Large intestine (tissue), 12 donors: ENCODE data around the gene IKBKG. TPM values are rescaled to one million over a fixed set of nuclear protein-coding genes. Genes with fewer than 3 reads are reported as not detected.
"Not testable (repeated sequence)": the region's sequence is repeated elsewhere in the genome, so short reads cannot be mapped to it uniquely, and the experiment has no call there.

Source experiments
- DNase-seq, 2 donors: peaks; one replicate each; pipeline versions ENCODE4 v3.0.0 to v3.0.0-alpha.2; 2013
- H3K27ac ChIP-seq: one replicate; pipeline ENCODE4 v1.5.1; 2013; ENCODE audit warnings: low read length
- H3K27me3 ChIP-seq: 2 replicates; pipeline ENCODE4 v1.6.1; 2013; ENCODE audit warnings: low read length; ENCODE audit not compliant: control insufficient read depth, insufficient read depth
- H3K36me3 ChIP-seq: 2 replicates; pipeline ENCODE4 v1.6.1; 2013; ENCODE audit warnings: low read length; ENCODE audit not compliant: control insufficient read depth, insufficient read depth
- H3K4me1 ChIP-seq: one replicate; pipeline ENCODE4 v1.6.1; 2013; ENCODE audit warnings: low read length; ENCODE audit not compliant: control insufficient read depth, insufficient read depth
- H3K4me3 ChIP-seq: one replicate; pipeline ENCODE4 v1.5.1; 2013; ENCODE audit warnings: low read length
- H3K9me3 ChIP-seq: one replicate; pipeline ENCODE4 v1.6.1; 2013; ENCODE audit warnings: mild to moderate bottlenecking, low read depth, low read length, moderate library complexity; ENCODE audit not compliant: control insufficient read depth
- WGBS: methylation state at CpG from one replicate; pipeline ENCODE4 v1.1.5; 2013; ENCODE audit warnings: low lambda C conversion rate; ENCODE audit not compliant: insufficient coverage; 5-methylcytosine and 5-hydroxymethylcytosine counted together
- long read RNA-seq, 11 donors: transcript quantifications; one replicate each; lab custom pipeline, GENCODE V29; 2026
- polyA plus RNA-seq: library from polyadenylated mRNA; unstranded; fragments of 120-200 nt; gene quantifications from one replicate; pipeline ENCODE4 v1.2.1, GENCODE V29; 2013

The IKBKG gene
- polyA plus RNA-seq, result 16.4 TPM
- long read RNA-seq, donor 1, partial matches to known transcripts, result 0 of 4 reads
- long read RNA-seq, donor 1, other reads (novel, unspliced or antisense), result 0 of 4 reads
- long read RNA-seq, donor 2, transcript IKBKG-206 (10 exons, 2,299 nt), result major isoform, 7 of 8 reads
- long read RNA-seq, donor 2, partial matches to known transcripts, result 0 of 8 reads
- long read RNA-seq, donor 2, other reads (novel, unspliced or antisense), result 0 of 8 reads
- long read RNA-seq, donor 3, transcript IKBKG-206 (10 exons, 2,299 nt), result major isoform, 5 of 5 reads
- long read RNA-seq, donor 3, partial matches to known transcripts, result 0 of 5 reads
- long read RNA-seq, donor 3, other reads (novel, unspliced or antisense), result 0 of 5 reads
- long read RNA-seq, donor 4, result 0 reads
- long read RNA-seq, donor 5, partial matches to known transcripts, result 0 of 2 reads
- long read RNA-seq, donor 5, other reads (novel, unspliced or antisense), result 0 of 2 reads
- long read RNA-seq, donor 6, partial matches to known transcripts, result 0 of 2 reads
- long read RNA-seq, donor 6, other reads (novel, unspliced or antisense), result 0 of 2 reads
- long read RNA-seq, donor 7, partial matches to known transcripts, result 0 of 3 reads
- long read RNA-seq, donor 7, other reads (novel, unspliced or antisense), result 0 of 3 reads
- long read RNA-seq, donor 8, partial matches to known transcripts, result 0 of 3 reads
- long read RNA-seq, donor 8, other reads (novel, unspliced or antisense), result 0 of 3 reads
- long read RNA-seq, donor 9, partial matches to known transcripts, result 0 of 3 reads
- long read RNA-seq, donor 9, other reads (novel, unspliced or antisense), result 0 of 3 reads
- long read RNA-seq, donor 10, partial matches to known transcripts, result 0 of 7 reads
- long read RNA-seq, donor 10, other reads (novel, unspliced or antisense), result 5 of 7 reads
- long read RNA-seq, donor 11, transcript IKBKG-206 (10 exons, 2,299 nt), result major isoform, 9 of 9 reads
- long read RNA-seq, donor 11, partial matches to known transcripts, result 0 of 9 reads
- long read RNA-seq, donor 11, other reads (novel, unspliced or antisense), result 0 of 9 reads

GRCh38 chrX:154547245-154548027 is at the start of gene IKBKG:
Gene IKBKG, plus strand, starts transcription at chrX:154547620. Its CDS starts 4,383 bp downstream, at chrX:154552003.
- Histone ChIP-seq H3K4me3 (peak within 1 kb of the TSS; percentile 85), H3K9me3 (no peaks in the 10 kb centered on the region), H3K27me3 (no peaks in the 10 kb centered on the region), H3K4me1 (no peaks in the 10 kb centered on the region), H3K36me3 (no peaks in the 10 kb centered on the region), H3K27ac (peak within 1 kb of the TSS; percentile 95)
- WGBS, result no CpG with 5 or more reads among the region's 69 CpGs
- DNase-seq, result peak; percentile 88 to 93

DNA sequence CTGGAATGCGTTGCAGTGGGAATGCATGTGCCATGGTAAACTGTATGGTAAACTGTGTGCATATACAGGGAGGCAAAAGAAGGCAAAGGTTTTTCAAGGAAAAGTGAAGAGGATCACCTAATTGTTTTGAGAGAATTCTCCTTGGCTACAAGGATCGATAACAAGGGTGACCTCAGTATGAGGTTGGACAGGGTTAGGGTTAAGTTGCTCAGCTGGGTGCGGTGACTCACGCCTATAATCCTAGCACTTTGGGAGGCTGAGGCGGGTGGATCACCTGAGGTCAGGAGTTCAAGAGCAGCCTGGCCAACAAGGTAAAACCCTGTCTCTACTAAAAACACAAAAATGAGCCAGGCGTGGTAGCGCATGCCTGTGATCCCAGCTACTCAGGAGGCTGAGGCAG is 46.0 kb upstream of the IKBKG start:
- H3K9me3 ChIP-seq, H3K4me3 ChIP-seq, H3K4me1 ChIP-seq, H3K27me3 ChIP-seq, H3K27ac ChIP-seq, DNase-seq: not testable (repeated sequence)
- H3K36me3 ChIP-seq, result peaks cover 11% of the 10 kb centered on the region
- WGBS, result no CpG with 5 or more reads among the region's 7 CpGs

DNA sequence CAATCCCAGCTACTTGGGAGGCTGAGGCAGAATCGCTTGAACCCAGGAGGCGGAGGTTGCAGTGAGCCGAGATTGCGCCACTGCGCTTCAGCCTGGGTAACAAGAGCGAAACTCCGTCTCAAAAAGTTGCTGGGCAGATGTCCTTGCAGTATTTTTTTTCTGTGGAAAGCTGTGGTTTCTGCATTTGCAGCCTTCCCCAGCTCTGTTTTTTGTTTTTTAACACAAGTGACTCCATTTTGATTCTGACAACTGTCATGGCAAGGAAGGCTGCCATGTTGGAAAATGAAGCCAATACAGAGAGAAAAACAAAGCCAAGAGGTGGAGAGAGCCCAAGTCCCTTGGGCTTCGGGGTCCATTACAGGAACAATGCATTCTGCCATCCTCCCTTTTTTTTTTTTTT is 45.3 kb upstream of the IKBKG start:
- H3K4me1 ChIP-seq, result no peaks in the 10 kb centered on the region
- H3K27me3 ChIP-seq, result no peaks in the 10 kb centered on the region
- H3K9me3 ChIP-seq, result no peaks in the 10 kb centered on the region
- WGBS, result no CpG with 5 or more reads among the region's 8 CpGs
- DNase-seq, result no peak
- peaks cover 16% of the 10 kb centered on the region for H3K36me3 ChIP-seq
- no peak overlapping the region for H3K4me3 ChIP-seq
- no peak overlapping the region for H3K27ac ChIP-seq

DNA sequence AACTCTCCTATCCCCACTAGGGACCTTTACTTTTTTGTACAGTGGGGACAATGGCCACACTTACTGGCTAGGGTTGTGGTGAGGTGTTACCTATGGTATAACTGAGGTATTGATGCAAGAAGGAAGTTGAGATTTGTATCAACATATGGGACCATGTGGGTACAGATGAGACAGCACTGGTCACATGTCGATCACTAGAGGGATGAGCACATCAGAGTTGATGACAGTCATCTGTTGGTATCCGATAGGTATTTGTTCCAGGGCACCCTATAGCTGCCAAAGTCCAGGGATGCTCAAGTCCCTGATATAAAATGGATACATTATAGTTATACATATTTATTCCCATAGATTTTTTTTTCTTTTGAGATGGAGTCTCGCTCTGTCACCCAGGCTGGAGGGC is 44.4 kb upstream of the IKBKG start:
- DNase-seq, result no peak
- no CpG with 5 or more reads among the region's 3 CpGs for WGBS

DNA sequence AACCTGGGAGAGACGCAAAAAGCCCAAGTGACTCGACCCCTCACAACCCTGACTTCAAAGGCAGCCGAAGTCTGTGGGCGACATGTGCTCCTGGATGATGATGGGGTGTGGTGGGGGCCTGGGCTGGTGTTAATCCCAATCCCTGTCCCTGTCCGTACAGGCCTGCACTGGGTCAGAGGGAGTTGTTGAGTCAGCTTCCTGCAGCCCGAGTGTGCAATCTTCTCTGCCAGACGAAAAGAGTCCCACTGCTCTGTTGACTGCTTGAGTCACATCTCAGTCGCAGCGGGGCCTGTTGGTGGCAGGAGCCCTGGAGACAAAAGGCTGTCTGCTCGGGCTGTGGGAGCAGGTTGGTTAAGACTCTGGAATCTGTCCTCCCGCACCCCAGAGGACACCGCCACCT is 41.7 kb upstream of the IKBKG start:
- no CpG with 5 or more reads among the region's 12 CpGs for WGBS
- H3K9me3 ChIP-seq, result no peaks in the 10 kb centered on the region
- H3K36me3 ChIP-seq, result peaks cover 33% of the 10 kb centered on the region
- H3K4me3 ChIP-seq, result no peak overlapping the region
- H3K4me1 ChIP-seq, result no peaks in the 10 kb centered on the region
- no peaks in the 10 kb centered on the region for H3K27me3 ChIP-seq
- no peak overlapping the region for H3K27ac ChIP-seq
- no peak for DNase-seq

More for the DNA sequence above, 44.4 kb upstream of the IKBKG start:
- Histone ChIP-seq H3K4me1 (no peaks in the 10 kb centered on the region), H3K27ac (no peak overlapping the region), H3K4me3 (no peak overlapping the region), H3K36me3 (peaks cover 23% of the 10 kb centered on the region), H3K9me3 (no peaks in the 10 kb centered on the region), H3K27me3 (no peaks in the 10 kb centered on the region)

DNA sequence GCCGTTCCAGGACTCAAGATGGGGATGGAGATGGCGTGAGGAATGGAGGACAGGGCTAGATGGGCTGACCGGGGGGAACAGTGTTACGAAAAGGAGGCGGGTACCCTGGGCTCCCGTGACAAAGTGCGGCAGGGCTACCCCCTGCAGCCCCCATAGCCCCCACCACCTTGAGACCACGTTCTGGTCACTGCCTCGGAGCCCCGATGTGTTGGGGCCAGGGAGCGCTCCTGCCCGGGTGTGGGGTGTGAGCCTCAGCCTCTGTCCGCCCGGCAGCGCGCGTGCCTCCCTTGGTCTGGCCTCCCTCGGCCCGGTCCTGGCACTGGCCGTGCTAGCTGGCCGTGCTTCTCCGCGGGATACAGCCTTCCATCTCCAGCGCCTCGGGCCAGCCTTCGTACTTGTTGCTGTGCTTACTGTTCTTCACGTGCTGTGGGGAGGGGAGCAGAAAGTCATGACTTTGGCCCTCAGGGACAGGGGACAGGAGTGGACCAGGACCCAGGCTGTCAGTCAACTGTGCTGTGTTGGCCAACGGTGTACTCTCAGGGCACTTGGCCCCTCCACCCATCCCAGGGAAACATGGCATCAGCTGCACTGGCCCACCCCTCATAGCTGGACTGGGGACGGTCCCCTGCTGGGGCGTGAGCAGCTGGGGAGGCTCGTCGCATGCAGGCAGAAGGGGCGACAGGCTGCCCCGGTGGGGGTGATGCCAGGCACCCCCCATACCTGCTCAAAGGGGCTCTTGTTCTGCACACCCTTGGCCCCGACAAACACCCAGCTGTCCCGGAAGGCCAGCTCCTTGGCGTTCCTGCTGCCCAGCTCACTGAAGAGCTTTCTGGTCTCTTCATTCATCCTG is 40.7 kb upstream of the IKBKG start:
- H3K9me3 ChIP-seq, result no peaks in the 10 kb centered on the region
- no CpG with 5 or more reads among the region's 37 CpGs for WGBS
- no peaks in the 10 kb centered on the region for H3K4me1 ChIP-seq
- no peak overlapping the region for H3K4me3 ChIP-seq
- no peaks in the 10 kb centered on the region for H3K27me3 ChIP-seq
- DNase-seq, result no peak
- H3K36me3 ChIP-seq, result peaks cover 38% of the 10 kb centered on the region
- no peak overlapping the region for H3K27ac ChIP-seq

DNA sequence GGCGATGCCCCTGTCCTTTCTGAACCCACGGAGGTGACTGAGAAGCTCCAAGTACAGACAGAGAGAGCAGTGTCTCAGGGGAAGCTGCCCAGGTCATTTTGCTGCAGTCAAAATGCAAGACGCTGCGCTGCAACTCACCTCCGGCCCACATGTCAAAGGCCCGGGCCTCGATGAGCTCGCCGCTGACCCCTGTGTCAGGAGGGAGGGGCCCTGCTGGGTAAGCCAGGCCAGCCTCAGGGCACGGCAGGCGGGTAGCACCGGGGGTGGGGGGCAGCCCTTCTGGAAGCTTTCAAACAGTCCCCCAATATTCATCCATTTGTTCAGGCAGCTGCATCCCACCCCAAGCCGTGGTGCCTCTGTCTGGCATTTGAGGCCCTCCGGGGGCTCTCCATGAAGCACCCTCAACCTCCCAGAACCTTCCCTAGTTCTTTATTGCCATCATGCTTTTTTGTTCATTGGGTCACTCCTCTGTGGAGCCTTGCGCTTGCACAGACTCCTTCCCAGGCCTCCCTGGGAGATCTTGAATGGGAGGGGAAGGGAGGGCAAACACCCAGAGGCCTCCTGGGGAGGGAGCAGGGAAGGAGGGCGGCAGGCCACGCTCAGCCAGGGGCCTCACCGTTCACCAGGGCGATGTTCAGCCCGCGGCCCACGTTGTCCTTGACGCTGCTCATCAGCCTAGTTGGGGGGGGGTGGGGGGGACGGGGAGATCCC is 39.6 kb upstream of the IKBKG start:
- DNase-seq, result no peak
- H3K36me3 ChIP-seq, result peaks cover 43% of the 10 kb centered on the region
- H3K27ac ChIP-seq, result no peak overlapping the region
- no peaks in the 10 kb centered on the region for H3K4me1 ChIP-seq
- no CpG with 5 or more reads among the region's 24 CpGs for WGBS
- no peaks in the 10 kb centered on the region for H3K27me3 ChIP-seq
- no peaks in the 10 kb centered on the region for H3K9me3 ChIP-seq
- H3K4me3 ChIP-seq, result no peak overlapping the region

GRCh38 chrX:154508384-154508745 is 39.1 kb upstream of the IKBKG start:
- H3K4me3 ChIP-seq, result no peak overlapping the region
- H3K9me3 ChIP-seq, result no peaks in the 10 kb centered on the region
- H3K27me3 ChIP-seq, result no peaks in the 10 kb centered on the region
- no peak for DNase-seq
- WGBS, result no CpG with 5 or more reads among the region's 13 CpGs
- H3K4me1 ChIP-seq, result no peaks in the 10 kb centered on the region
- peaks cover 43% of the 10 kb centered on the region for H3K36me3 ChIP-seq
- no peak overlapping the region for H3K27ac ChIP-seq

DNA sequence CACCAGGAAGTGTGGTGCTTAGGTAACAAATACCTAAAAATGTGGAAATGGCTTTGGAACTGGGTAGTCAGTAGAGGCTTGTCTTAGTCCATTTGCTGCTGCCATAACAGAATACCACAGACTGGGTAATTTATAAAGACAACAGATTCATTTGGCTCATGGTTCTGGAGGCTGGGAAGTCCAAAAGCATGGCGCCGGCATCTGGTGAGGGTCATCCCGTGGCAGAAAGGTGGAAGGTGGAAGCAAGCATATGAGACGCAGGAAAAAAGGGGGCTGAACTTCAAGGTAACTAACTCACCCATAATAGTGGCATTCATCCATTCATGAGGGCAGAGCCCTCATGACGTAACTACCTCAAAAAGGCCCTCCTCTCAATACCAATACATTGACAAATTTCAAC is 38.0 kb upstream of the IKBKG start:
- Histone ChIP-seq H3K27ac (no peak overlapping the region), H3K9me3 (no peaks in the 10 kb centered on the region), H3K4me1 (no peaks in the 10 kb centered on the region), H3K27me3 (no peaks in the 10 kb centered on the region), H3K36me3 (peaks cover 43% of the 10 kb centered on the region), H3K4me3 (no peak overlapping the region)
- no CpG with 5 or more reads among the region's 5 CpGs for WGBS
- DNase-seq, result no peak
